Neural progenitor cell (in vitro differentiated cells): Measurements from ENCODE around the gene PRIMPOL. TPM values are rescaled to one million over a fixed set of nuclear protein-coding genes. Genes with fewer than 3 reads are reported as not detected.

Experiments used
- DNase-seq: peaks from one replicate; pipeline ENCODE4 v3.0.0-alpha.2; 2016; ENCODE audit warnings: low spot score
- H2AFZ ChIP-seq: fragments of 200-600 bp; sonication (generic); replicated peaks from 2 replicates; pipeline ENCODE4 v1.6.1; 2016; ENCODE audit warnings: antibody characterized with exemption
- H3F3A ChIP-seq: fragments of 200-600 bp; sonication (generic); 2 replicates; pipeline ENCODE4 v1.6.1; 2016; ENCODE audit warnings: antibody characterized with exemption, low read depth
- H3K27ac ChIP-seq: fragments of 200-600 bp; sonication (generic); 2 replicates; pipeline ENCODE4 v1.5.1; 2016; ENCODE audit warnings: mild to moderate bottlenecking
- H3K27me3 ChIP-seq: fragments of 200-600 bp; sonication (generic); 2 replicates; pipeline ENCODE4 v1.6.1; 2016; ENCODE audit warnings: mild to moderate bottlenecking, moderate library complexity
- H3K36me3 ChIP-seq: fragments of 200-600 bp; sonication (generic); 2 replicates; pipeline ENCODE4 v1.5.1; 2016
- H3K4me1 ChIP-seq: fragments of 200-600 bp; sonication (generic); 2 replicates; pipeline ENCODE4 v1.6.1; 2016; ENCODE audit warnings: mixed run types
- H3K4me2 ChIP-seq: fragments of 200-600 bp; sonication (generic); 2 replicates; pipeline ENCODE4 v1.6.1; 2016
- H3K4me3 ChIP-seq: fragments of 200-600 bp; sonication (generic); 2 replicates; pipeline ENCODE4 v1.5.1; 2016
- H3K79me2 ChIP-seq: fragments of 200-600 bp; sonication (generic); 2 replicates; pipeline ENCODE4 v1.6.1; 2016; ENCODE audit warnings: low read depth
- H3K9ac ChIP-seq: fragments of 200-600 bp; sonication (generic); 2 replicates; pipeline ENCODE4 v1.6.1; 2016
- H3K9me3 ChIP-seq: fragments of 200-600 bp; sonication (generic); 2 replicates; pipeline ENCODE4 v1.5.1; 2016; ENCODE audit warnings: low read depth
- H4K20me1 ChIP-seq: fragments of 200-600 bp; sonication (generic); 2 replicates; pipeline ENCODE4 v1.6.1; 2016; ENCODE audit warnings: low read depth
- H3K27ac Mint-ChIP-seq: 3 replicates; pipeline ENCODE4 v1.8.0; 2021; ENCODE audit warnings: mixed read lengths
- H3K27me3 Mint-ChIP-seq: 2 replicates; pipeline ENCODE4 v1.8.0; 2022; ENCODE audit warnings: low read depth, mild to moderate bottlenecking, inconsistent platforms, moderate library complexity, mixed read lengths; ENCODE audit not compliant: insufficient read depth
- H3K36me3 Mint-ChIP-seq: 3 replicates; pipeline ENCODE4 v1.8.0; 2021; ENCODE audit warnings: mixed read lengths
- H3K4me1 Mint-ChIP-seq: 3 replicates; pipeline ENCODE4 v1.8.0; 2021; ENCODE audit warnings: mixed read lengths
- H3K4me3 Mint-ChIP-seq: 3 replicates; pipeline ENCODE4 v1.8.0; 2021; ENCODE audit warnings: mild to moderate bottlenecking, moderate library complexity, mixed read lengths
- H3K9me3 Mint-ChIP-seq: 3 replicates; pipeline ENCODE4 v1.8.0; 2020; ENCODE audit warnings: mixed read lengths
- EZH2 ChIP-seq: fragments of 200-600 bp; sonication (generic); IDR thresholded peaks from 2 replicates; pipeline ENCODE4 v1.6.1; 2017; ENCODE audit warnings: antibody characterized with exemption, mild to moderate bottlenecking, moderate library complexity
- EZH2phosphoT487 ChIP-seq: fragments of 200-600 bp; sonication (generic); IDR thresholded peaks from 2 replicates; pipeline ENCODE4 v1.6.1; 2017; ENCODE audit warnings: antibody characterized with exemption
- total RNA-seq: library from RNA; depleted of rRNA; stranded (reverse); fragments of >200 nt; gene quantifications from 2 replicates; pipeline ENCODE4 v1.2.3, GENCODE V29; 2015; ENCODE audit warnings: low replicate concordance
- TF ChIP-seq, protein P1 (sequence below): fragments of 200-600 bp; sonication (generic); IDR thresholded peaks from 2 replicates; pipeline ENCODE4 v1.5.1; 2017; ENCODE audit warnings: antibody characterized with exemption, mild to moderate bottlenecking

PRIMPOL gene
- total RNA-seq, 1 donor from 2014 or later: 46.6 TPM

DNA sequence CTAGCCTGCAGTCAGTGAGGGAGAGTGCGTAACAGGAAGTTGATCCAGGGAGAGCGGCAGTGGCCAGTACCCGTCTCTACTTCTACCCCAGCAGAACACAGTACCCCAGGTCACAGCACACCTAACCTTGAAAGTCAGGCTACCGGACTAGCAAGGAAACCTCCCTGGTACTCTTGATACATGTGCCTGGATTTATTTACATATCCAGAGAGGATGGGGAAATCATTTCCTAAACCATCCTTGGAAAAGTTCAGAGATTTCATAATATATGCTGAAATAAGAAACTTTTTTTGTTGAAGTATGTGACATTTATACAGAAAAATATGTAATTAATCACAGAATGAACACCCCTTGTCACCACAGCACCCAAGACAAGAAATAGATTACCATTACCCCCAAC, 24.5 kb downstream of the PRIMPOL start:
- TF ChIP-seq EZH2 (no peak), EZH2phosphoT487 (no peak)
- TF ChIP-seq, protein P1, sequence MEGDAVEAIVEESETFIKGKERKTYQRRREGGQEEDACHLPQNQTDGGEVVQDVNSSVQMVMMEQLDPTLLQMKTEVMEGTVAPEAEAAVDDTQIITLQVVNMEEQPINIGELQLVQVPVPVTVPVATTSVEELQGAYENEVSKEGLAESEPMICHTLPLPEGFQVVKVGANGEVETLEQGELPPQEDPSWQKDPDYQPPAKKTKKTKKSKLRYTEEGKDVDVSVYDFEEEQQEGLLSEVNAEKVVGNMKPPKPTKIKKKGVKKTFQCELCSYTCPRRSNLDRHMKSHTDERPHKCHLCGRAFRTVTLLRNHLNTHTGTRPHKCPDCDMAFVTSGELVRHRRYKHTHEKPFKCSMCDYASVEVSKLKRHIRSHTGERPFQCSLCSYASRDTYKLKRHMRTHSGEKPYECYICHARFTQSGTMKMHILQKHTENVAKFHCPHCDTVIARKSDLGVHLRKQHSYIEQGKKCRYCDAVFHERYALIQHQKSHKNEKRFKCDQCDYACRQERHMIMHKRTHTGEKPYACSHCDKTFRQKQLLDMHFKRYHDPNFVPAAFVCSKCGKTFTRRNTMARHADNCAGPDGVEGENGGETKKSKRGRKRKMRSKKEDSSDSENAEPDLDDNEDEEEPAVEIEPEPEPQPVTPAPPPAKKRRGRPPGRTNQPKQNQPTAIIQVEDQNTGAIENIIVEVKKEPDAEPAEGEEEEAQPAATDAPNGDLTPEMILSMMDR: no peak
- Histone ChIP-seq H3K79me2 (no peaks in the 10 kb centered on the region), H3K9ac (no peak overlapping the region), H3K4me3 (no peak overlapping the region), H3K4me2 (no peak overlapping the region), H2AFZ (no peak overlapping the region), H3F3A (no peaks in the 10 kb centered on the region), H3K36me3 (no peaks in the 10 kb centered on the region), H3K4me1 (no peaks in the 10 kb centered on the region), H3K9me3 (no peaks in the 10 kb centered on the region), H3K27ac (no peak overlapping the region), H3K27me3 (no peaks in the 10 kb centered on the region), H4K20me1 (no peaks in the 10 kb centered on the region)
- H3K4me1 Mint-ChIP-seq: no peaks in the 10 kb centered on the region
- H3K9me3 Mint-ChIP-seq: no peaks in the 10 kb centered on the region
- peaks cover 2% of the 10 kb centered on the region for H3K27me3 Mint-ChIP-seq
- no peak overlapping the region for H3K4me3 Mint-ChIP-seq
- H3K27ac Mint-ChIP-seq: no peak overlapping the region
- peaks cover 12% of the 10 kb centered on the region for H3K36me3 Mint-ChIP-seq
- DNase-seq: no peak

GRCh38 chr4:184675018-184675417, 25.5 kb downstream of the PRIMPOL start:
- Mint-ChIP-seq H3K9me3 (peaks cover 4% of the 10 kb centered on the region), H3K27me3 (peaks cover 2% of the 10 kb centered on the region), H3K27ac (no peak overlapping the region), H3K4me3 (no peak overlapping the region), H3K4me1 (no peaks in the 10 kb centered on the region), H3K36me3 (peaks cover 16% of the 10 kb centered on the region)
- Histone ChIP-seq H3K4me2 (no peak overlapping the region), H3K4me1 (no peaks in the 10 kb centered on the region), H3K79me2 (no peaks in the 10 kb centered on the region), H3K27ac (no peak overlapping the region), H3K4me3 (no peak overlapping the region), H4K20me1 (no peaks in the 10 kb centered on the region), H3K27me3 (no peaks in the 10 kb centered on the region), H3F3A (no peaks in the 10 kb centered on the region), H3K9me3 (no peaks in the 10 kb centered on the region), H3K9ac (no peak overlapping the region), H2AFZ (no peak overlapping the region), H3K36me3 (no peaks in the 10 kb centered on the region)
- no peak for TF ChIP-seq EZH2
- DNase-seq: no peak

DNA sequence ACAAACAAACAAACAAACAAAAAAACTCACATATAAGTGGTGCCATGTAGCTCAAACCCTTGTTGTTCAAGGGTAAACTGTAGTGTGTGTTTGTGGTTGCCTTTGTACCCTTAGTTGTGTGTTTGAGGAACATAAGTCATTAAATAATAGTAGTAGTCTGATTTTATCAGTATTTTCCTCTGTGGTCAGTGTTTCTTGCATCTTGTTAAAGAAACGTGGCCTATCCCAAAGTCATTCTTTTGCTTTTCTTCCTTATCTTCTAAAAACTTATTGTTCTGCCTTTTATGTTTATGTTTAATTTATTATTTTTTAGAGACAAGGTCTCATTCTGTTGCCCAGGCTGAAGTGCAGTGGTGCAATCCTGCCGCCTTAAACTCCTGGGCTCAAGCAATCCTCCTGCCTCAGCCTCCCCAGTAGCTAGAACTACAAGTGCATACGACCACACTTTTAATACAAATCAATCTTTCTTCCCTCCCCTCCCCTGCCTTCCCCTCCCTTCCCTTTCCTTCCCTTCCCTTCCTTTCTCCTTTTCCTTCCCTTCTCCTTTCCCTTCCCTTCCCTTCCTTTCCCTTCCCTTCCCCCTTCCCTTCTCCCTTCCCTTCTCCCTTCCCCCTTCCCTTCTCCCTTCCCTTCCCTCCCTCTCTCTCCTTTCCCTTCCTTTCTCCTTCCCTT, 26.4 kb downstream of the PRIMPOL start:
- H2AFZ ChIP-seq: no peak overlapping the region
- no peaks in the 10 kb centered on the region for H3K36me3 ChIP-seq
- no peaks in the 10 kb centered on the region for H3K79me2 ChIP-seq
- no peaks in the 10 kb centered on the region for H3K9me3 ChIP-seq
- no peak overlapping the region for H3K27ac ChIP-seq
- Mint-ChIP-seq H3K27me3 (peaks cover 2% of the 10 kb centered on the region), H3K36me3 (peaks cover 20% of the 10 kb centered on the region), H3K9me3 (peaks cover 4% of the 10 kb centered on the region), H3K4me1 (no peaks in the 10 kb centered on the region), H3K4me3 (no peak overlapping the region), H3K27ac (no peak overlapping the region)
- no peak for TF ChIP-seq EZH2
- H3K27me3 ChIP-seq: no peaks in the 10 kb centered on the region
- no peak overlapping the region for H3K4me3 ChIP-seq
- H3K9ac ChIP-seq: no peak overlapping the region
- H3F3A ChIP-seq: no peaks in the 10 kb centered on the region
- no peak overlapping the region for H3K4me2 ChIP-seq
- no peaks in the 10 kb centered on the region for H4K20me1 ChIP-seq
- no peak for DNase-seq
- H3K4me1 ChIP-seq: no peaks in the 10 kb centered on the region

GRCh38 chr4:184680698-184681097, 31.2 kb downstream of the PRIMPOL start:
- no peaks in the 10 kb centered on the region for H3K27me3 Mint-ChIP-seq

More at GRCh38 chr4:184680698-184681097, 31.2 kb downstream of the PRIMPOL start:
- H3K9me3 ChIP-seq: no peaks in the 10 kb centered on the region
- H3K36me3 Mint-ChIP-seq: peaks cover 10% of the 10 kb centered on the region
- H3K27me3 ChIP-seq: no peaks in the 10 kb centered on the region
- H3K9me3 Mint-ChIP-seq: peaks cover 4% of the 10 kb centered on the region
- H3K36me3 ChIP-seq: no peaks in the 10 kb centered on the region
- H3K27ac ChIP-seq: no peak overlapping the region
- no peak overlapping the region for H3K9ac ChIP-seq
- H3K4me3 Mint-ChIP-seq: no peak overlapping the region
- no peaks in the 10 kb centered on the region for H4K20me1 ChIP-seq
- DNase-seq: no peak
- no peaks in the 10 kb centered on the region for H3K4me1 ChIP-seq
- no peak overlapping the region for H3K27ac Mint-ChIP-seq
- no peak overlapping the region for H3K4me3 ChIP-seq
- no peaks in the 10 kb centered on the region for H3K79me2 ChIP-seq
- H3K4me1 Mint-ChIP-seq: no peaks in the 10 kb centered on the region
- H3F3A ChIP-seq: no peaks in the 10 kb centered on the region
- H3K4me2 ChIP-seq: no peak overlapping the region
- H2AFZ ChIP-seq: no peak overlapping the region
- TF ChIP-seq EZH2 (no peak), EZH2phosphoT487 (no peak)
- TF ChIP-seq, protein P1: no peak
